GM12875 (cell line): ENCODE measurements around the gene TAPT1.
"Not testable (repeated sequence)": the region's sequence is repeated elsewhere in the genome, so short reads cannot be mapped to it uniquely, and the experiment has no call there.

ENCODE experiments used
- H3K4me3 ChIP-seq: one replicate; pipeline ENCODE4 v1.5.1; 2011; ENCODE audit warnings: low read depth, low read length, control low read depth
- CTCF ChIP-seq: IDR thresholded peaks from 2 replicates; pipeline ENCODE4 v1.5.1; 2011; ENCODE audit warnings: low read depth, mild to moderate bottlenecking, control low read depth, inconsistent platforms, low read length, moderate library complexity, borderline replicate concordance; ENCODE audit not compliant: insufficient read depth

TAPT1 gene

GRCh38 chr4:16204505-16204904 lies 21.8 kb downstream of the TAPT1 start:
- no peak overlapping the region for H3K4me3 ChIP-seq
- TF ChIP-seq CTCF = no peak

GRCh38 chr4:16203083-16203482 lies 23.2 kb downstream of the TAPT1 start:
- no peak for TF ChIP-seq CTCF
- H3K4me3 ChIP-seq = no peak overlapping the region

DNA sequence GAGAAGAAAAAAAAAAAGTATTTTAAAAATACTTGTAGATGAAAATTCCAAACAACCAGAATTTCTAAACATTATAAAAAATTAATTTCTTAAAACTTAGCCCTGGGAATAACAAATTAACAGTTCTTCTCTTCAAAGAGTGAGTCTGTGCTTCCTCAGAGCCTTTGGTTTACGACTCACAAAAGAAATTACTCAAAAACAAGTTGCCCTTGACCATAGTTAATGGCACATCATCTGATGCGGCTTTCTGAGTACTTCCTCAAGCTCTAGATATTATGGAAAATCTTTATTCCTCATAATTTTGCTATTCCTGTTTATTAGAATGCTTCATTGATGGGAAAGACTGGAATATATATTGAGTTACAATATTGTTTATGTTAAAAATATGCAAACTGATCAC lies 23.7 kb downstream of the TAPT1 start:
- TF ChIP-seq CTCF = no peak
- no peak overlapping the region for H3K4me3 ChIP-seq

DNA sequence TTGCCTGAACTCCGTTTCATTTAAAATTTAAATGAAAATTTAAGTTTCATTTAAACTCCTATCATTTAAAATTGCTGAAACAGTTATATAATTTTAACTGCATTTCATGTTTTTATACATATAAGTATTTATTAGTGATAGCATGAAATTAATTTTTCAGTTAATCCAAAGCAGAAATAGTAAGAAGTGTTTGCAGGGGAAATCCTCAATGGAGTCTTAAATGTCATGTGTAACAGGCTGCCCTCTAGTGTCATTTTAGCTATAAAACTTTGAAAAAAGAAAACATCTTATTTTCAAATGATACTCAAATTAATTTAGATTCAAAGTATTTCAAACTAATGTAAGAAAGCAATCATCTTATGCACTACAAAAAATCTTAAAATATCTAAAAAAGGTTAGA lies 27.2 kb downstream of the TAPT1 start:
- no peak for TF ChIP-seq CTCF
- H3K4me3 ChIP-seq = no peak overlapping the region

DNA sequence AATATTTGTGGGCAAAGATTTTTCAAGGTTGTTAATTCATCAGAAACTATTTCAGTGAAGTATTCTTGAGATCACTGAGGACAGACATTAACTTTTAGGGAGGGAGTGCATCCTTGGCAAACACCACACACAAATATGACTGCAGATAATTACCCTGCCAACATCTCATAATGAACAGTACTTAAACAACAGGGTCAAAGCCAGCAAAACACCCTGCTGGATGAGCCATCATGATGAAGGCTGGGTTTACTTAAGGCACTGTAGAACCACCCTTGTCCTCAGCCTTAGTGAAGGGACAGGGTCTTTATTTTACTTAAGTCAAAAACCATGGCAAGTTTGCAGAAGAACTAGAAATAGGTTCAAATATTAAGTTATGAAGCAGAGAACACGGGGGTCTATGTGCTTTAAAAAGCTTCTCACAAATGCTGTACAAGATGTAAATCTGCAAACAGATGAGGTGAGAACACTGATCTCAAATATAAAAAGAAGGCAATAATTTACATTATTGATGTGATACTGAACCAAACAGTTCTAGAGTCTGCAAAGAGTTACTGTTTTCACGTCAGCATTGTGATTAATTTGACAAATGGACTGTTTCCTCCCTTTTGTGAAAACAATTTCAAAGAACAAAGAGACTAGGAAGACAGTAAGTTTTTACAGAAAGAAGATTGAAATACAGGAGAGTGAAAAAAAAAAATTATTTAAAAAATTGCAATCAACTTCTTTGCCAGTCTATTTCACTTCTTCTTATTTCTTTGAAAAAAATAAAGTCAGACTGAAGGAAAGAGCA lies 28.2 kb downstream of the TAPT1 start:
- TF ChIP-seq CTCF = no peak
- H3K4me3 ChIP-seq = no peak overlapping the region

DNA sequence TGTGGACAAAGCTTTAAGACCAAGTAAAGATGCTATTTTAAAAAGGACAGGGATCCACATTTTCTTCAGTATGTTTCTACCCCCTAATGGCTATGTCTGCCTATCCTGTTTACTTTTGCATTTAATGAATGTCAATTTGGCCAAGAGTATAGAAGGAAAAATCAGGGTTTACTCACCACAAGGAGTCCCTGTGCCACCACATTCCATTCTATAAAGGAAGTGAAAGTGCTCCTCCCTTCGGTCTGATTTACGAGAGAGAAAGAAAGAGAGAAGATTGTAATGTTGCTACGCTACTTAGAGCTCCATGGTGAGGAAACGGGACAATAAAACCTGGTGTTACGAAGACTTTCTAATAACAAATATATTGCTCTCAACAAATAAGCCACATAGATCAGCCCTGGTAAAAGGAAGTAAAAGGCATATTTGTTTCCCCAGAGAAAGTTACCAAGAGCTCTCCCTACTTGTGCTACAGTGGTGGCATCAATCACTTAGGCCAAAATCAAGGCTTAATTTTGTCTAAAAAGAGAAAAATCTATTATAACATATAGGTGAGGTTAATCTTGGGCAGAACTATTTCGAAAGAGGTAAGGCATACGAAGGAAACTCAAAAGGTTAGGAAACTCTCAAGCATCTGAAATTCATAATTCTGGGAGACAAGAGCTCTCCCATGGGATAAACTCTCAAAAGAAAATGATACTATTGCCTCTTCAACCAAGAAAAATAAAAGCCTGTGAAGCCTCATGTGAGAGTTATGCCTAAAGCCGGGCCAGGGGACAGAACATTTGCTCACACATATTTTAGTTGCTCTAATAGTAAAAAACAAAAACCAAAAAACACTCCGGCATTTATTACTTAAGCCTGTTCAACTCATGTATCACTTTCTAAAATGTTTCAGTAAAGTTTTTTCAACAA lies 29.5 kb downstream of the TAPT1 start:
- no peak for TF ChIP-seq CTCF
- no peak overlapping the region for H3K4me3 ChIP-seq

DNA sequence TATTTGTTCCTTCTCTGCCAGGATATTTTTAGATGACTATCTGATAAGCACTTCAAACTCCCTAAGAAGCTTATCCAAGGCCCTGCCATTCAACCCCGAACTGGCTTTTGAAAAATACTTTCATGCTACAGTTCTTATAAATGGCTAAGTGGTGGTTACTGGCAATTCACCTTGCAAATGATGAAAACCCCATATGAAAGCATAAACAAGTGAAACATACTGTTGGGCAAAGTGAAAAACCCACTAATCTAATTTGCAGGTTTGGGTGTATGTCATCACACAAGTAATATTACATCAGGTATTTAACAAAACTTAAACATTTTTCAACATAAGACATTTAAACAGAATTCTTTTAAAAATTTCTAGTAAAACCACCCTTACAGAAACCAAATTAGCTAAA lies 31.1 kb downstream of the TAPT1 start:
- TF ChIP-seq CTCF = no peak

DNA sequence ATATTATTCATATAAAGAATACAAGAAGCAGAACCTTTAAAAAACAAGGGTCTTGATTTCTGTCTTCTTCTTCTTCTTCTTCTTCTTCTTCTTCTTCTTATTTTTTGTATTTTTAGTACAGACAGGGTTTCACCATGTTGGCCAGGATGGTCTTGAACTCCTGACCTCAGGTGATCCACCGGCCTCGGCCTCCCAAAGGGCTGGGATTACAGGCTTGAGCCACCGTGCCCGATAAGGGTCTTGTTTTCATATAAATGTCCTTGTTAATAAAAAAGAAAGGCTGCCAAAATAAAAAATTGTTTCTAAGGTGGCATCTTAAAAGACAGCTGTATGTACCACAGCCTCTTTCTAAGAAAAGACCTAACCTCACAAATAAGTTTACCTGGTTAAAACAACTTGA lies 31.5 kb downstream of the TAPT1 start:
- H3K4me3 ChIP-seq = not testable (repeated sequence)

More for the DNA sequence above, 31.1 kb downstream of the TAPT1 start:
- no peak overlapping the region for H3K4me3 ChIP-seq
